ENCODE data around the gene SLC12A5. TPM values are rescaled to one million over a fixed set of nuclear protein-coding genes. Genes with fewer than 3 reads are reported as not detected.

The SLC12A5 gene
- total RNA-seq, 1 experiment from 2014 or later, result 4.3 TPM

- H3K27me3 ChIP-seq (ENCODE audit: control insufficient read depth, insufficient read depth, low read length), result peaks cover 97% of the 10 kb centered on the region
- peak; percentile 67 for DNase-seq
- H3K36me3 ChIP-seq (replicated peaks; ENCODE audit: control insufficient read depth, insufficient read depth, low read length), result no peaks in the 10 kb centered on the region
- H3K4me3 ChIP-seq (ENCODE audit: insufficient read depth, low read depth, low read length), result no peak overlapping the region
Observed at GRCh38 chr20:46030284-46031013, 1.4 kb downstream of the SLC12A5 start.

DNA sequence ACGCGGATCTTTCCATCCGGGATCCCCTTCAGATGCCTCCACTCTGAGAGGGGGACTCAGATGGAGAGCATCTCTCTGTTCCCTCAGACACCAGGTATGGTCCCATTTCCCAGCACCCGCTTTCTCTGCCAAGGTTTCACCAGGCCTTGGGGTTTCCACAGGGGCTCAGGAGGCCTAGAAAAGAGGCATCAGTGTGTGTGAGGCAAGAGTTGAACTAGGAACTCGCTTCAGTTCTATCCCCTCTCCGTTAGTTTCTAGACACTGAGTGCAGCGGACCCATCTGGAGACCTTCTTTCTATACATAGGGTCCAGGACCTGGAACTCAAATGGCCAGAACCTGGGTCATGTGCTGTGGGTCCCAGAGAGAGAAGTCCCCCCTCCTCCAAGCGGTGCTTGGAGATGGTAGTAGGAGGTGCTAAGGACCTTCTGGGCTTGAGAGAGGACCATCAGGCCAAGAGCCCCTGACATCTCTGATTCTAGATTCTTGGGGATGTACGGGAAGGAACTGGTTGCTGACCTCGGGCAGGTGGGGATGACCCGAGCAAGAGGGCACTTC lies 2.1 kb downstream of the SLC12A5 start:
- DNase-seq, result no peak
- peak overlapping the region; percentile 50; the same call in 1 of the 2 replicates for H3K4me3 ChIP-seq (ENCODE audit: insufficient read depth, low read depth, low read length)

GRCh38 chr20:46031701-46032254 lies 2.8 kb downstream of the SLC12A5 start:
- H3K36me3 ChIP-seq (replicated peaks; ENCODE audit: control insufficient read depth, insufficient read depth, low read length), result no peaks in the 10 kb centered on the region
- peak; percentile 90 for DNase-seq
- peaks cover 92% of the 10 kb centered on the region for H3K27me3 ChIP-seq (ENCODE audit: control insufficient read depth, insufficient read depth, low read length)
- H3K4me3 ChIP-seq (ENCODE audit: insufficient read depth, low read depth, low read length), result peak overlapping the region; percentile 50

More for the DNA sequence above, 2.1 kb downstream of the SLC12A5 start:
- Histone ChIP-seq H3K36me3 (replicated peaks; ENCODE audit: control insufficient read depth, insufficient read depth, low read length) (no peaks in the 10 kb centered on the region), H3K27me3 (ENCODE audit: control insufficient read depth, insufficient read depth, low read length) (peaks cover 94% of the 10 kb centered on the region)

DNA sequence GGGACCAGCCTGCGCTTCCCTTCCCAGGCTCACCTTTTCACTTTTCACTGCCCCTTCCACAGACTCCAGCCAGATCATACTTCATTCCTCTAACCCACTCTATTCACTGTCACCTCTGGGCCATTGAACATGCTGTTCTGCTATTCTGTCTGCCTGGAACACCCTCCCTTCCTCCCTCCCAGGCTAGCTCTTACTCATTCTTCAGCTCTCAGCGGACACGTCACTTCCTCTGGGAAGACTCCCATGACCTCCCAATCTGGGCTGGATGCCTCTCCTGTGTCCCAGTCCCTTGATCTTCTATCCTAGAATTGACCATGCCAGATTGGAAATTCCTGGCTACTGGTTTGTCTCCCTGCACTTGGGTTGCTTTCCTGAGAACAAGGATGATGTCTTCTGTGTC lies 5.0 kb downstream of the SLC12A5 start:
- Histone ChIP-seq H3K36me3 (replicated peaks; ENCODE audit: control insufficient read depth, insufficient read depth, low read length) (no peaks in the 10 kb centered on the region), H3K4me3 (ENCODE audit: insufficient read depth, low read depth, low read length) (no peak overlapping the region), H3K27me3 (ENCODE audit: control insufficient read depth, insufficient read depth, low read length) (peaks cover 76% of the 10 kb centered on the region)
- no peak for DNase-seq

GRCh38 chr20:46035253-46035652 lies 6.2 kb downstream of the SLC12A5 start:
- no peak for DNase-seq
- Histone ChIP-seq H3K36me3 (replicated peaks; ENCODE audit: control insufficient read depth, insufficient read depth, low read length) (no peaks in the 10 kb centered on the region), H3K4me3 (ENCODE audit: insufficient read depth, low read depth, low read length) (no peak overlapping the region), H3K27me3 (ENCODE audit: control insufficient read depth, insufficient read depth, low read length) (peaks cover 66% of the 10 kb centered on the region)

GRCh38 chr20:46035713-46036112 lies 6.7 kb downstream of the SLC12A5 start:
- Histone ChIP-seq H3K27me3 (ENCODE audit: control insufficient read depth, insufficient read depth, low read length) (peaks cover 63% of the 10 kb centered on the region), H3K4me3 (ENCODE audit: insufficient read depth, low read depth, low read length) (no peak overlapping the region), H3K36me3 (replicated peaks; ENCODE audit: control insufficient read depth, insufficient read depth, low read length) (no peaks in the 10 kb centered on the region)
- DNase-seq, result no peak

DNA sequence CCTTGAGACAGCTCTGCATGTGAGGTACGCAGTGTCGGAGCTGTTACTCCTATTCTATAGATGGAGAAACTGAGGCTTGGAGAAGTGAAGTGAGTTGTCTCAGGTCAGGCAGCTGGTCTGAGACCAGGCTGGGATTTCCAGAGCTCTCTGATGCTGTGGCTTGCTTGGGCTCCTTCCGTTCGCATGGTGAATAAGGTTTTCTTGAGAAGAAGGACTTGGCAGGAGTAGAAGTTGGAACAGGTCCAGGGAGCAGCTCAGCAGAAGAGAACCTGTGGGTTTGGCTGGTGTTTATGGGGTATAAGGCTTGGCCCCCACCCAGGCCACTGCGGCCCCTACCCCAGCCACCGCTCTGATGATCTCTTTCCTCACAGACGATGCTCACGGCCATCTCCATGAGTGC lies 7.4 kb downstream of the SLC12A5 start:
- peaks cover 57% of the 10 kb centered on the region for H3K27me3 ChIP-seq (ENCODE audit: control insufficient read depth, insufficient read depth, low read length)
- H3K4me3 ChIP-seq (ENCODE audit: insufficient read depth, low read depth, low read length), result no peak overlapping the region
- H3K36me3 ChIP-seq (replicated peaks; ENCODE audit: control insufficient read depth, insufficient read depth, low read length), result no peaks in the 10 kb centered on the region
- DNase-seq, result no peak

DNA sequence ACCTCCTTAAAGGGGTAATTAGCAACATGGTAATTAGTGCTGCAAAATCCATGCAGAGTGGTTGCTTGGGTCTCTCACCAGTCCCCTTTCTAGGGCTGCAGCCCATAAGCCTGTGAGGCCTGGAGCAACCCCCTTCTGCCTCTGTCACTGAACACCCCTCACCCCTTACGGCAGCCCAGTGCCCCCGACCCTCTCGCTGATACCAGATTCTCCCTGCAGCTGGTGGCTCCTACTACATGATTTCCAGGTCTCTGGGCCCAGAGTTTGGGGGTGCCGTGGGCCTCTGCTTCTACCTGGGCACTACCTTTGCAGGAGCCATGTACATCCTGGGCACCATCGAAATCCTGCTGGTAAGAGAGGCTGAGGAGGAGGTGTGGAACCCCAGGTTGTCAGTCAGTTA lies 8.0 kb downstream of the SLC12A5 start:
- peaks cover 50% of the 10 kb centered on the region for H3K27me3 ChIP-seq (ENCODE audit: control insufficient read depth, insufficient read depth, low read length)
- DNase-seq, result no peak
- no peaks in the 10 kb centered on the region for H3K36me3 ChIP-seq (replicated peaks; ENCODE audit: control insufficient read depth, insufficient read depth, low read length)
- H3K4me3 ChIP-seq (ENCODE audit: insufficient read depth, low read depth, low read length), result no peak overlapping the region

DNA sequence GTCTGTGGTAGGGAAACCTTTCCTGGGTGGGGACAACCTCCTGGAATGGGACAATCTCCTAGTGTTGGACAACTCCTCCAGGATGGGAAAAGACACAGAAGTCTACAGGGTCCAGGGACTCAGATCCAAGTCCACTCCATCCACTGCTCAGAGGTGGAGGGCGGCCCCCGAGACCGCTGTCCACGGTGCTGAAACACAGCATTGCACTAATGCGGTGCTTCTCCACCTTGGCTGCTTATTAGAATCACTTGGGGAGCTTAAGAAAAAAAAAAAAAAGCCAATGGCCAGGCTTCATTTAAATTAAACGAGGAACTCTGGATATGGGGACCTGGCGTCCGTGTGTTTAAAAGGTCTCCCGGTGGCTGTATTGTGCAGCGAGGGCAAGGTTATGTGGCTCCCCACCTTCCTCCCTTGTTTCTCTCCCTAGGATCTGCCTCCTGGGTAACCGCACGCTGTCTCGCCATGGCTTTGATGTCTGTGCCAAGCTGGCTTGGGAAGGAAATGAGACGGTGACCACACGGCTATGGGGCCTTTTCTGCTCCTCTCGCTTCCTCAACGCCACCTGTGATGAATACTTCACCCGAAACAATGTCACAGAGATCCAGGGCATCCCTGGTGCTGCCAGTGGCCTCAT lies 12.0 kb downstream of the SLC12A5 start:
- DNase-seq, result peak; percentile 88
- peaks cover 17% of the 10 kb centered on the region for H3K27me3 ChIP-seq (ENCODE audit: control insufficient read depth, insufficient read depth, low read length)
- no peaks in the 10 kb centered on the region for H3K36me3 ChIP-seq (replicated peaks; ENCODE audit: control insufficient read depth, insufficient read depth, low read length)
- no peak overlapping the region for H3K4me3 ChIP-seq (ENCODE audit: insufficient read depth, low read depth, low read length)

DNA sequence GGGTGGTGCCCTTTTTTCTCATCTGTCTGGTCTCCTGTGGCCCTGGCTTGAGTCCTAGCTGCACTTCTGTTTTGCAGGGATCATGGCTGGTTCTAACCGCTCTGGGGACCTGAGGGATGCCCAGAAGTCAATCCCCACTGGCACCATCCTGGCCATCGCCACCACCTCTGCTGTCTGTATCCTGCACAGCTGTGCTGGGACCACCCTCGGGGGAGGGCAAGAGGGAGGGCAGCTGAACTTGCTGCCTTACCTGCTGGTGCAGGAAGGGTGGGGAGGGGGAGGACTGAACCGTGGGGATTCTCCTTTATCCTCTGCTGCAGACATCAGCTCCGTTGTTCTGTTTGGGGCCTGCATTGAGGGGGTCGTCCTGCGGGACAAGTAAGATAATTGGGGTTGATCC lies 14.5 kb downstream of the SLC12A5 start:
- Histone ChIP-seq H3K4me3 (ENCODE audit: insufficient read depth, low read depth, low read length) (no peak overlapping the region), H3K36me3 (replicated peaks; ENCODE audit: control insufficient read depth, insufficient read depth, low read length) (no peaks in the 10 kb centered on the region), H3K27me3 (ENCODE audit: control insufficient read depth, insufficient read depth, low read length) (peaks cover 7% of the 10 kb centered on the region; the same call in 1 of the 2 replicates)
- no peak for DNase-seq

DNA sequence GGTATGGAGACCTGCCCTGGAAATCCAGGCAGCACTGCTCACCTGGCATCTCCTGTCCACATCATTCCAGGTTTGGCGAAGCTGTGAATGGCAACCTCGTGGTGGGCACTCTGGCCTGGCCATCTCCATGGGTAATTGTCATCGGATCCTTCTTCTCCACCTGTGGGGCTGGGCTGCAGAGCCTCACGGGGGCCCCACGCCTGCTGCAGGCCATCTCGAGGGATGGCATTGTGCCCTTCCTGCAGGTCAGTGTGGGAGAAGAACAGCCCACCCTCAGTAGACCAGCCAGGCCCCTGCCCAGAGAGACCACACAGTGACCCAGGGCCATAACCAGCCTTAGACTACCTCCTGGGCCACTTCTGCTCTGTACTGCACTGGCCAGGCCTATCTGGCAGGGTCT lies 15.9 kb downstream of the SLC12A5 start:
- Histone ChIP-seq H3K4me3 (ENCODE audit: insufficient read depth, low read depth, low read length) (no peak overlapping the region), H3K27me3 (ENCODE audit: control insufficient read depth, insufficient read depth, low read length) (peaks cover 8% of the 10 kb centered on the region; the same call in 1 of the 2 replicates), H3K36me3 (replicated peaks; ENCODE audit: control insufficient read depth, insufficient read depth, low read length) (no peaks in the 10 kb centered on the region)
- DNase-seq, result no peak

- Histone ChIP-seq H3K27me3 (ENCODE audit: control insufficient read depth, insufficient read depth, low read length) (peaks cover 4% of the 10 kb centered on the region; the same call in 1 of the 2 replicates), H3K4me3 (ENCODE audit: insufficient read depth, low read depth, low read length) (no peak overlapping the region), H3K36me3 (replicated peaks; ENCODE audit: control insufficient read depth, insufficient read depth, low read length) (no peaks in the 10 kb centered on the region)
- no peak for DNase-seq
Observed at GRCh38 chr20:46046588-46047310, 17.7 kb downstream of the SLC12A5 start.

DNA sequence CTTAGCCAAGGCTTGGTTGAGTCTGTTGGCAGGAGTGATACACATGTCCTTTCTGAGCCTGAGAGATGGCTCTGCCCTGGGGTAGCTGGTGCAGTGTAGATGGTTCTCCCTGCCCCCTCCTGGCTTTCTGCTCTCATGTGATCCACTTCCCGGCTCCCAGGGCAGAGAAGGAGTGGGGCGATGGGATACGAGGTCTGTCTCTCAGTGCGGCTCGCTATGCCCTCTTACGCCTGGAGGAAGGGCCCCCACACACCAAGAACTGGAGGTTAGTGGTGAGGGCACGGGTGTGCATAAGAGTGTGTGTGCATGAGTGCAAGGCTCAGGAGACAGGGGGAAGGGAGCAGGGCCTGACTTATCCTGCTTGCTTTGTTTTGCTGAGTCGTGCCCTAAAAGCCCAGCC lies 18.8 kb downstream of the SLC12A5 start:
- H3K4me3 ChIP-seq (ENCODE audit: insufficient read depth, low read depth, low read length), result no peak overlapping the region
- H3K27me3 ChIP-seq (ENCODE audit: control insufficient read depth, insufficient read depth, low read length), result peaks cover 5% of the 10 kb centered on the region; the same call in 1 of the 2 replicates
- DNase-seq, result no peak
- no peaks in the 10 kb centered on the region for H3K36me3 ChIP-seq (replicated peaks; ENCODE audit: control insufficient read depth, insufficient read depth, low read length)

GRCh38 chr20:46049190-46049589 lies 20.2 kb downstream of the SLC12A5 start:
- H3K27me3 ChIP-seq (ENCODE audit: control insufficient read depth, insufficient read depth, low read length), result peaks cover 6% of the 10 kb centered on the region; the same call in 1 of the 2 replicates
- no peak overlapping the region for H3K4me3 ChIP-seq (ENCODE audit: insufficient read depth, low read depth, low read length)
- peak; percentile 13 for DNase-seq
- H3K36me3 ChIP-seq (replicated peaks; ENCODE audit: control insufficient read depth, insufficient read depth, low read length), result no peaks in the 10 kb centered on the region
